Endothelial cell of umbilical vein (primary cell): ENCODE results near the gene FAM114A2. TPM values are rescaled to one million over a fixed set of nuclear protein-coding genes. Genes with fewer than 3 reads are reported as not detected.

ENCODE experiments used
- BruUV-seq: library from RNA; stranded (reverse); fragments of 400-500 nt; replicated peaks from 2 replicates; lab custom pipeline; 2021; lab: Mats Ljungman, UMichigan
- CTCF ChIA-PET: fragments of 300-600, 350-600 bp; sonication (Branson Sonifier 250); formaldehyde crosslinking; loops from one replicate; lab custom pipeline; 2021; ENCODE audit warnings: antibody characterized with exemption, inconsistent platforms; lab: Charles Lee
- POLR2A ChIA-PET: fragments of 300-600, 350-600 bp; sonication (Branson Sonifier 250); formaldehyde crosslinking; loops from one replicate; lab custom pipeline; 2021; ENCODE audit warnings: antibody characterized with exemption, inconsistent platforms; lab: Charles Lee
- DNase-seq: peaks from one replicate; pipeline ENCODE4 v3.0.0-alpha.2; 2011; ENCODE audit warnings: low read depth, low spot score
- FAIRE-seq: peaks from 2 replicates; lab custom pipeline; 2011; peaks lifted over from hg19 to GRCh38; lab: Jason Lieb, UNC
- H2AFZ ChIP-seq: 2 replicates; pipeline ENCODE4 v1.6.0; 2012; ENCODE audit warnings: low read depth, low read length, control low read depth, inconsistent platforms
- H3K27ac ChIP-seq: 2 replicates; pipeline ENCODE4 v1.5.1; 2011; ENCODE audit warnings: low read depth, mild to moderate bottlenecking, control low read depth, low read length, moderate library complexity; ENCODE audit not compliant: insufficient read depth
- H3K27me3 ChIP-seq, 2 experiments: 2 replicates each; pipeline versions ENCODE4 v1.6.0 to v1.6.1; 2011; ENCODE audit warnings: low read length in 2 of 2, mixed read lengths in 1 of 2; ENCODE audit not compliant: control insufficient read depth in 2 of 2, insufficient read depth in 2 of 2
- H3K36me3 ChIP-seq, 2 experiments: 2 replicates in 1 of 2; 3 replicates in 1 of 2; pipeline ENCODE4 v1.5.1; 2011; ENCODE audit warnings: low read length in 2 of 2, mild to moderate bottlenecking in 1 of 2, moderate library complexity in 1 of 2; ENCODE audit not compliant: control insufficient read depth in 2 of 2, insufficient read depth in 2 of 2; ENCODE audit errors: extremely low read depth in 1 of 2
- H3K4me1 ChIP-seq: 3 replicates; pipeline ENCODE4 v1.5.1; 2011; ENCODE audit warnings: mild to moderate bottlenecking, low read length; ENCODE audit not compliant: control insufficient read depth, insufficient read depth; ENCODE audit errors: extremely low read depth
- H3K4me2 ChIP-seq: 2 replicates; pipeline ENCODE4 v1.6.1; 2011; ENCODE audit warnings: low read length, control low read depth, mixed read lengths; ENCODE audit not compliant: insufficient read depth
- H3K4me3 ChIP-seq, 3 experiments: fragments of 200-600 bp in 1 of 3; sonication (generic), shearing (Covaris generic) in 1 of 3; replicated peaks in 1 of 3; 2 replicates each; pipeline ENCODE4 v1.5.1; 2011 to 2016; ENCODE audit warnings: control low read depth in 3 of 3, low read length in 3 of 3, mild to moderate bottlenecking in 2 of 3, inconsistent platforms in 1 of 3, low read depth in 1 of 3, moderate library complexity in 1 of 3; ENCODE audit not compliant: insufficient read depth in 1 of 3
- H3K79me2 ChIP-seq: 2 replicates; pipeline ENCODE4 v1.6.0; 2012; ENCODE audit warnings: low read length, inconsistent platforms; ENCODE audit not compliant: control insufficient read depth, insufficient read depth
- H3K9ac ChIP-seq: replicated peaks from 2 replicates; pipeline ENCODE3; 2011; ENCODE audit warnings: low read length, control low read depth; ENCODE audit not compliant: insufficient read depth; ENCODE audit errors: extremely low read depth
- H3K9me1 ChIP-seq: replicated peaks from 3 replicates; pipeline ENCODE4 v1.6.0; 2011; ENCODE audit warnings: mild to moderate bottlenecking, low read length; ENCODE audit not compliant: control insufficient read depth, insufficient read depth; ENCODE audit errors: extremely low read depth
- H3K9me3 ChIP-seq: replicated peaks from 2 replicates; pipeline ENCODE4 v1.5.1; 2012; ENCODE audit warnings: low read length, inconsistent platforms; ENCODE audit not compliant: control insufficient read depth, insufficient read depth
- H4K20me1 ChIP-seq: replicated peaks from 2 replicates; pipeline ENCODE3; 2011; ENCODE audit warnings: mild to moderate bottlenecking, low read length; ENCODE audit not compliant: control insufficient read depth, insufficient read depth; ENCODE audit errors: extremely low read depth
- EZH2 ChIP-seq: IDR thresholded peaks from 2 replicates; pipeline ENCODE4 v1.6.1; 2012; ENCODE audit warnings: borderline replicate concordance, low read depth, mild to moderate bottlenecking, moderate library complexity, low read length, inconsistent platforms; ENCODE audit not compliant: severe bottlenecking
- GATA2 ChIP-seq: IDR thresholded peaks from 2 replicates; pipeline ENCODE4 v1.7.0; 2011; ENCODE audit warnings: low read depth, mild to moderate bottlenecking, moderate library complexity, mixed read lengths, low read length; ENCODE audit not compliant: insufficient read length, insufficient read depth
- POLR2A ChIP-seq: IDR thresholded peaks from 2 replicates; pipeline ENCODE4 v1.6.1; 2012; ENCODE audit warnings: low read depth, mild to moderate bottlenecking, control low read depth, low read length
- POLR2AphosphoS5 ChIP-seq: IDR thresholded peaks from 2 replicates; pipeline ENCODE4 v1.6.1; 2012; ENCODE audit warnings: low read depth, mild to moderate bottlenecking, control low read depth, low read length, moderate library complexity; ENCODE audit not compliant: insufficient read depth
- dilution Hi-C: fragments of 300-500 bp; cut with MboI; formaldehyde crosslinking; loops from one replicate; pipeline ENCODE4 v1.15.0; 2019; ENCODE audit warnings: low sequenced_read_pairs; ENCODE audit not compliant: extremely low pct_ligation_motif_present
- intact Hi-C: fragments of 100-400 bp; cut with micrococcal nuclease; formaldehyde crosslinking; loops from one replicate; pipeline ENCODE4 v1.10.0; 2022
- polyA plus RNA-seq, 4 experiments: library from polyadenylated mRNA; depleted of rRNA in 3 of 4; stranded (reverse) in 3 of 4; unstranded in 1 of 4; fragments of >200 nt; gene quantifications; 2 replicates each; pipeline versions ENCODE4 v1.2.1 to v1.2.3, GENCODE V29; 2011 to 2012; ENCODE audit warnings: missing spikeins in 1 of 4
- total RNA-seq: library from RNA; stranded (reverse); gene quantifications from 2 replicates; pipeline ENCODE4 v1.2.3, GENCODE V29; 2021
- TF ChIP-seq, protein P1 (sequence below): IDR thresholded peaks from 2 replicates; pipeline ENCODE4 v1.6.1; 2011; ENCODE audit not compliant: insufficient read depth, insufficient read length
- TF ChIP-seq, protein P2 (sequence below), 2 donors: IDR thresholded peaks; 1 replicate in 1 of 2; 2 replicates in 1 of 2; pipeline ENCODE4 v1.5.1; 2011; ENCODE audit warnings: low read length in 2 of 2, mild to moderate bottlenecking in 2 of 2, moderate library complexity in 2 of 2, control low read depth in 1 of 2, inconsistent platforms in 1 of 2, low read depth in 1 of 2; ENCODE audit not compliant: insufficient read depth in 1 of 2; ENCODE audit errors: extremely low read depth in 1 of 2

Gene FAM114A2
- total and polyA plus RNA-seq, 2 donors (not counting 3 experiments of a cell fraction or from before 2014, with no cell fraction given) = 9.6 to 31.3 TPM

DNA sequence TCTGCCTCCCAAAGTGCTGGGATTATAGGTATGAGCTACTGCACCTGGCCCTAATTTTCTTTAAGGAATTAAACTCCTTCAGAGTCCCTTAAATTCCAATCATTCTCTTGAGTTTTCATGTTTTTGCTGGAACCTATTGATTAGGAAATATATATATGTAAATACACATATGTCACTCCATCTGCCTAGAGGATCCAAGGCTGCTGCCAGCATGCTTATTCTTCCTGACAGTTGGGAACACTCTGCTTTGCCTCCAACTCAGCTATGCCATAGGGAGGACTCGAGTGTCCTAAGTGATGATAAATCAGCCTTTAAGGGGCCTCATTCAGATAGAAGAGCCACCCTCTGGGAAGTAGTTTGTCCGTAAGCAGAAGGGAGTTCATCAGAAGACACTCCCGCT, 21.9 kb upstream of the FAM114A2 start:
- H3K27me3 ChIP-seq = no peaks in the 10 kb centered on the region
- no peaks in the 10 kb centered on the region for H3K4me1 ChIP-seq
- TF ChIP-seq POLR2AphosphoS5 (no peak), POLR2A (no peak), EZH2 (no peak), GATA2 (no peak)
- TF ChIP-seq, protein P1, sequence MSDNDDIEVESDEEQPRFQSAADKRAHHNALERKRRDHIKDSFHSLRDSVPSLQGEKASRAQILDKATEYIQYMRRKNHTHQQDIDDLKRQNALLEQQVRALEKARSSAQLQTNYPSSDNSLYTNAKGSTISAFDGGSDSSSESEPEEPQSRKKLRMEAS = no peak
- TF ChIP-seq, protein P2, sequence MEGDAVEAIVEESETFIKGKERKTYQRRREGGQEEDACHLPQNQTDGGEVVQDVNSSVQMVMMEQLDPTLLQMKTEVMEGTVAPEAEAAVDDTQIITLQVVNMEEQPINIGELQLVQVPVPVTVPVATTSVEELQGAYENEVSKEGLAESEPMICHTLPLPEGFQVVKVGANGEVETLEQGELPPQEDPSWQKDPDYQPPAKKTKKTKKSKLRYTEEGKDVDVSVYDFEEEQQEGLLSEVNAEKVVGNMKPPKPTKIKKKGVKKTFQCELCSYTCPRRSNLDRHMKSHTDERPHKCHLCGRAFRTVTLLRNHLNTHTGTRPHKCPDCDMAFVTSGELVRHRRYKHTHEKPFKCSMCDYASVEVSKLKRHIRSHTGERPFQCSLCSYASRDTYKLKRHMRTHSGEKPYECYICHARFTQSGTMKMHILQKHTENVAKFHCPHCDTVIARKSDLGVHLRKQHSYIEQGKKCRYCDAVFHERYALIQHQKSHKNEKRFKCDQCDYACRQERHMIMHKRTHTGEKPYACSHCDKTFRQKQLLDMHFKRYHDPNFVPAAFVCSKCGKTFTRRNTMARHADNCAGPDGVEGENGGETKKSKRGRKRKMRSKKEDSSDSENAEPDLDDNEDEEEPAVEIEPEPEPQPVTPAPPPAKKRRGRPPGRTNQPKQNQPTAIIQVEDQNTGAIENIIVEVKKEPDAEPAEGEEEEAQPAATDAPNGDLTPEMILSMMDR (IDR thresholded peaks at IDR 0.05; ENCODE audit: extremely low read depth in 1 of 2, insufficient read depth in 1 of 2, low read depth in 1 of 2, low read length in 2 of 2) = no peak
- H3K36me3 ChIP-seq = no peaks in the 10 kb centered on the region
- POLR2A ChIA-PET = no interaction called here
- CTCF ChIA-PET = interaction anchor here (0.7 to 3.2 kb wide), 3 partner anchors 11 to 125 kb away, joined by 4 to 26 read pairs (median 9); no protein-coding TSS in a partner anchor
- H3K4me2 ChIP-seq = no peak overlapping the region
- no peaks in the 10 kb centered on the region for H3K79me2 ChIP-seq
- no TSS peak for BruUV-seq
- no peak overlapping the region for H3K9ac ChIP-seq
- no peaks in the 10 kb centered on the region for H3K9me3 ChIP-seq
- FAIRE-seq (no peak), DNase-seq (no peak)
- H3K4me3 ChIP-seq = no peak overlapping the region
- H2AFZ ChIP-seq = no peak overlapping the region
- intact Hi-C loops (no loop called here), dilution Hi-C loops (no loop called here)
- no peaks in the 10 kb centered on the region for H4K20me1 ChIP-seq
- no peaks in the 10 kb centered on the region for H3K9me1 ChIP-seq
- H3K27ac ChIP-seq = no peak overlapping the region
